CD4-positive, CD25-positive, alpha-beta regulatory T cell (primary cell): ENCODE results near the gene RFX2. TPM values are rescaled to one million over a fixed set of nuclear protein-coding genes. Genes with fewer than 3 reads are reported as not detected.

Experiments
- ATAC-seq, 2 donors: fragments of 150-1000 bp; cut with Tn5 transposase; one replicate each; pipeline ENCODE4 v1.10.0; 2021; ENCODE audit warnings: low read depth in 2 of 2, moderate number of reproducible peaks in 2 of 2, moderate library complexity in 1 of 2
- DNase-seq, 3 donors: peaks; one replicate each; pipeline versions ENCODE4 v3.0.0 to v3.0.0-alpha.2; 2012 to 2022; ENCODE audit warnings: mixed read lengths in 1 of 3
- H3K27ac ChIP-seq: one replicate; pipeline ENCODE4 v1.7.0; 2013; ENCODE audit warnings: mild to moderate bottlenecking, low read length; ENCODE audit not compliant: insufficient read depth, poor library complexity, severe bottlenecking
- H3K27me3 ChIP-seq: one replicate; pipeline ENCODE4 v1.7.0; 2013; ENCODE audit warnings: low read length; ENCODE audit not compliant: control insufficient read depth, insufficient read depth
- H3K36me3 ChIP-seq: one replicate; pipeline ENCODE4 v1.7.0; 2013; ENCODE audit warnings: mild to moderate bottlenecking, low read length, moderate library complexity; ENCODE audit not compliant: control insufficient read depth, insufficient read depth
- H3K4me1 ChIP-seq: 2 replicates; pipeline ENCODE4 v1.7.0; 2013; ENCODE audit warnings: mild to moderate bottlenecking, low read length; ENCODE audit not compliant: insufficient read depth, control insufficient read depth, poor library complexity, severe bottlenecking
- H3K4me3 ChIP-seq: one replicate; pipeline ENCODE4 v1.7.0; 2013; ENCODE audit warnings: low read depth, mild to moderate bottlenecking, low read length, moderate library complexity
- H3K9me3 ChIP-seq, 2 experiments: 1 replicate in 1 of 2; 2 replicates in 1 of 2; pipeline ENCODE4 v1.7.0; 2013; ENCODE audit warnings: low read length in 2 of 2, mild to moderate bottlenecking in 1 of 2, moderate library complexity in 1 of 2; ENCODE audit not compliant: control insufficient read depth in 2 of 2
- H3K27ac Mint-ChIP-seq, 3 donors: one replicate each; pipeline ENCODE4 v1.8.0; 2020 to 2022; ENCODE audit warnings: mild to moderate bottlenecking in 3 of 3, mixed read lengths in 3 of 3, moderate library complexity in 2 of 3
- H3K27me3 Mint-ChIP-seq: one replicate; pipeline ENCODE4 v1.8.0; 2022; ENCODE audit warnings: mild to moderate bottlenecking, mixed read lengths
- H3K36me3 Mint-ChIP-seq: one replicate; pipeline ENCODE4 v1.8.0; 2020; ENCODE audit warnings: mixed read lengths
- H3K4me1 Mint-ChIP-seq, 4 donors: one replicate each; pipeline ENCODE4 v1.8.0; 2020 to 2022; ENCODE audit warnings: mixed read lengths in 4 of 4, mild to moderate bottlenecking in 1 of 4
- H3K4me3 Mint-ChIP-seq, 4 donors: one replicate each; pipeline ENCODE4 v1.8.0; 2020 to 2022; ENCODE audit warnings: mild to moderate bottlenecking in 4 of 4, mixed read lengths in 4 of 4, moderate library complexity in 3 of 4
- H3K9me3 Mint-ChIP-seq, 7 donors: one replicate each; pipeline ENCODE4 v1.8.0; 2020 to 2022; ENCODE audit warnings: mixed read lengths in 7 of 7, mild to moderate bottlenecking in 3 of 7, moderate library complexity in 2 of 7
- polyA plus RNA-seq, 4 donors: library from polyadenylated mRNA; unstranded; fragments of 300-500 nt; fragmentation: Illumina TruSeq; gene quantifications; one replicate each; pipeline ENCODE4 v1.2.3, GENCODE V29; 2021
- total RNA-seq: library from RNA; stranded (reverse); gene quantifications from one replicate; pipeline ENCODE4 v1.2.3, GENCODE V29; 2022

RFX2 gene
- total and polyA plus RNA-seq, 5 donors from 2014 or later, result 1.3 to 3.3 (median 2.3) TPM

DNA sequence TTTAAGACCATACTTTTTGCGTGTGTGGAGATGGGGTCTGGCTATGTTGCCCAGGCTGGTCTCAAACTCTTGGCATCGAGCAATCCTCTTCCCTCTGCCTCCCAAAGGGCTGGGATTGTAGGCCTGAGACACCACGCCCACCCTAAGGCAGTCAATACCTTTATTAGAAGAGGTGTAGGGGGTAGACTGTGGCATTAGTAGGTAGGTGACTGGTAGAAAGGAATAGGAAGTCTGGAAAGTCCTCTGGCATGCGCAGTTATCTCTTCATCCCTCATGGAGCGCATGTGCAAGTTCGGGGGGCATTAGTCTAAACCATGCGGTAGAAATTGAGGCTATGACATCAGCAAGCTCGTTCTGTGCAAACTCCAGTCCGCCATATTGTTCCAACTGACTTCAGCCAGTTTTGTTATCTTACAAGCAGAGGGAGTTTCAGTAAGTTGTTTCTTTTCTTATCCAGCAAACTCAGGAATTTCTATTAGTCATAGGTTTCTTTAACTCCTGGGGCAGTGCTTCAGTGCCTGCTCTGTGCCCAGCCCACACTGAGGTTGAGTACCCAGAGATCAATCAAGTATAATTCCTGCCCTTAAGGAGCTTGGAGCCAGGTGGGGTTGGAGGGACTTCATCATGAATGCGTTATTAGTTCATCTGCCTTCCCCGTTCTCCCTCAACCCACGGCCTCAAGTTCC is 125.1 kb downstream of the RFX2 start:
- H3K4me3 ChIP-seq, result no peak overlapping the region
- no peaks in the 10 kb centered on the region for H3K27me3 ChIP-seq
- Mint-ChIP-seq H3K9me3 (no peaks in the 10 kb centered on the region), H3K27ac (peak overlapping the region in 2 of 3 donors; percentile 5 to 64), H3K4me1 (peaks cover 0 to 52% (median 30%) of the 10 kb centered on the region in 4 donors), H3K4me3 (no peak overlapping the region), H3K27me3 (no peaks in the 10 kb centered on the region), H3K36me3 (no peaks in the 10 kb centered on the region)
- DNase-seq (no peak), ATAC-seq (no peak)
- no peak overlapping the region for H3K27ac ChIP-seq
- no peaks in the 10 kb centered on the region for H3K9me3 ChIP-seq
- peaks cover 27% of the 10 kb centered on the region for H3K4me1 ChIP-seq
- no peaks in the 10 kb centered on the region for H3K36me3 ChIP-seq

DNA sequence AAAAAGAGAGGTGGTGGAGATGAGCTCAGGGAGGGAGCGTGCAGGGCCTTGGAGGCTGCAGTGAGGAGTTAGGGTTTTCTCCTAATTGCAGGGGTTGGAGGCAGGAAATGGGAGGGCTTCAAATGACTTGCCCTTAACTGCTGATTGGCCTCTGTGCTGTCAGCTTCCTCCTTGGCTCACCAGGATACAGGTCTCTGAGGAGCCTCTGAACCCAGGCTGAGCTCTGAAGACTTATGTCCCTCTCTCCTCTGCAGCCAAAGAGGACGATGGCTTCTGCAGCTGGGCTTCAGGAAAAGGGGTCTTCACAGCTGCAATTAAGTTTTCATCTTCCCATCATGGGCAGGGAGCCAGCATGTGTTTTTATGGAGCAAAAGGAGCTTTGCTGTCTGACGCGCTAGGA is 125.7 kb downstream of the RFX2 start:
- no peaks in the 10 kb centered on the region for H3K27me3 Mint-ChIP-seq
- ATAC-seq (no peak), DNase-seq (peak in 1 of 3 donors; percentile 75)
- Histone ChIP-seq H3K27ac (no peak overlapping the region), H3K27me3 (no peaks in the 10 kb centered on the region), H3K36me3 (no peaks in the 10 kb centered on the region), H3K4me3 (no peak overlapping the region), H3K9me3 (no peaks in the 10 kb centered on the region), H3K4me1 (peaks cover 30% of the 10 kb centered on the region)
- H3K36me3 Mint-ChIP-seq, result no peaks in the 10 kb centered on the region
- peak overlapping the region in 1 of 3 donors; percentile 5 for H3K27ac Mint-ChIP-seq
- no peak overlapping the region for H3K4me3 Mint-ChIP-seq
- H3K4me1 Mint-ChIP-seq, result peaks cover 0 to 56% (median 34%) of the 10 kb centered on the region in 4 donors
- H3K9me3 Mint-ChIP-seq, result peaks cover 0 to 1% (median 0%) of the 10 kb centered on the region in 7 donors

DNA sequence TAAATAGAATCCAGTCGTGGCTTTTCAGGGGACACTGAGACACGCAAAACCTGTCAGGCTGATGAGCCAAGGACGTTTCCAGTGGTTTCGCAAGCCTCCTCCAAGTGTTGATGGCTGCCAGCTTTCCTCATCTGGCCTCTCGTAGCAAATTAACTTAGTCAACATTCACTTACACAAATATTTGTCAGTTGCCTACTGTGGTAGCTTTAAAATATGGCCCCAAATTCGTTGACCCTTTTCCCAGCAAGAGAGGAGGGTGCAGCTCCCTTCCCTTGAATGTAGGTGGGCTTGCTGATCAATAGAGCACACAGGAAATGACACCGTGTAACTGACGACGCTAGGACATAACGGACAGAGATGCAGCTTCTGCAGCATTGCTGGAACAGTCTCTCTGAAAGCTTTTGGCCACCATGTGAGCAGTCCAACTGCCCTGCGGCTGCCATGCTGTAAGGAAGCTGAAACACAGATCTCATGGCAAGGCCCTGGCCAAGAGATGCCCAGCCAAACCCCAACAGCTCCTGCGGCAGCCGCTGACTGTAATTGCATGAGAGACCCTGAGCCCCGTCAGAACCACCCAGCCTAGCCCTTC is 126.8 kb downstream of the RFX2 start:
- no peaks in the 10 kb centered on the region for H3K36me3 ChIP-seq
- Mint-ChIP-seq H3K9me3 (peaks cover 0 to 1% (median 0%) of the 10 kb centered on the region in 7 donors), H3K4me1 (peaks cover 0 to 60% (median 36%) of the 10 kb centered on the region in 4 donors), H3K27ac (peak overlapping the region; percentile 84 to 98 (median 90)), H3K36me3 (no peaks in the 10 kb centered on the region), H3K27me3 (no peaks in the 10 kb centered on the region), H3K4me3 (peak overlapping the region; percentile 24 to 74 (median 52))
- peak overlapping the region; percentile 65 for H3K4me3 ChIP-seq
- H3K9me3 ChIP-seq, result no peaks in the 10 kb centered on the region
- H3K27ac ChIP-seq, result peak overlapping the region; percentile 69
- DNase-seq (peak in 1 of 3 donors; percentile 39), ATAC-seq (no peak)
- H3K27me3 ChIP-seq, result no peaks in the 10 kb centered on the region
- peaks cover 42% of the 10 kb centered on the region for H3K4me1 ChIP-seq

DNA sequence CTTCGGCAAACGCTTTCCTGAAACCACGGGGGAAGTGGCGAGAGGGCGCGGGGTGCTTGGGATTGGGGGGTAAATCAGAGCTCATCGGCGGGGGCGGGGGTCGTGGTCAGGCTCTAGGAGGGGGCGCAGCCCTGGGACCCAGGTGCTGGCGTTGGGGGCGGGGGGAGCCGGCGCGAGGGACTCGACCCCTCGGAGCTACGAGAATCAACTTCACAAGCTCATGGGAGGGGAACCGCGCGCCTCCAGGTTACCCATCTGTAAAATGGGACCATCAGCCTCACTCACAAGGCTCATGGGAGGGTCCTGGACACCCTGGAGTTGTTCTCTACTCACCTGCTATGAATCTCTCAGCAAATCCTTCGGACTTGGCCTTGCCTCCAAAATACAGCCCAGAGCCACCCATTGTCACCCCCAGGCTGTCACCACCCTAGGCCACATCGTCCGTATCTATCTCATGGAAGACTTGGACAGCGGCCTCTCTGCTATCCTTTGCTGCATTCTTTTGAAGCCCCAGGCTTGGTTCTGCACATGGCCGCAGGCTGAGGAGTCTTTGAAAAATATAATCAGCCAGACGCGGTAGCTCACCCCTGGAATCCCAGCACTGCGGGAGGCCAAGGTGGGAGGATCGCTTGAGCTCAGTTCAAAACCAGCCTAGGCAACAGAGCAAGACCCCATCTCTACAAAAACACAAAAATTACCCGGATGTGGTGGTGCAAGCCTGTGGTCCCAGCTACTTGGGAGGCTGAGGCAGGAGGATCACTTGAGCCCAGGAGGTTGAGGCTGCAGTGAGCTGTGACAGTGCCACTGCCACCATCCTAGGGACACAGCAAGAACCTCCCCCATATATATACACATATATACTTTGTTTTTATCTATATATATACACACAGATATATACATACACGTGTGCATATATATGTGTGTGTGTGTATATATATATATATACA is 131.4 kb downstream of the RFX2 start:
- Histone ChIP-seq H3K9me3 (no peaks in the 10 kb centered on the region), H3K36me3 (peaks cover 6% of the 10 kb centered on the region), H3K4me1 (peaks cover 65% of the 10 kb centered on the region), H3K27me3 (no peaks in the 10 kb centered on the region), H3K4me3 (peak overlapping the region; percentile 67), H3K27ac (peak overlapping the region; percentile 88)
- Mint-ChIP-seq H3K27me3 (no peaks in the 10 kb centered on the region), H3K9me3 (peaks cover 0 to 3% (median 0%) of the 10 kb centered on the region in 7 donors), H3K27ac (peak overlapping the region; percentile 92 to 97 (median 95)), H3K36me3 (peaks cover 13% of the 10 kb centered on the region), H3K4me3 (peak overlapping the region; percentile 94 to 97 (median 96)), H3K4me1 (peaks cover 12 to 73% (median 51%) of the 10 kb centered on the region in 4 donors)
- DNase-seq (no peak), ATAC-seq (no peak)

DNA sequence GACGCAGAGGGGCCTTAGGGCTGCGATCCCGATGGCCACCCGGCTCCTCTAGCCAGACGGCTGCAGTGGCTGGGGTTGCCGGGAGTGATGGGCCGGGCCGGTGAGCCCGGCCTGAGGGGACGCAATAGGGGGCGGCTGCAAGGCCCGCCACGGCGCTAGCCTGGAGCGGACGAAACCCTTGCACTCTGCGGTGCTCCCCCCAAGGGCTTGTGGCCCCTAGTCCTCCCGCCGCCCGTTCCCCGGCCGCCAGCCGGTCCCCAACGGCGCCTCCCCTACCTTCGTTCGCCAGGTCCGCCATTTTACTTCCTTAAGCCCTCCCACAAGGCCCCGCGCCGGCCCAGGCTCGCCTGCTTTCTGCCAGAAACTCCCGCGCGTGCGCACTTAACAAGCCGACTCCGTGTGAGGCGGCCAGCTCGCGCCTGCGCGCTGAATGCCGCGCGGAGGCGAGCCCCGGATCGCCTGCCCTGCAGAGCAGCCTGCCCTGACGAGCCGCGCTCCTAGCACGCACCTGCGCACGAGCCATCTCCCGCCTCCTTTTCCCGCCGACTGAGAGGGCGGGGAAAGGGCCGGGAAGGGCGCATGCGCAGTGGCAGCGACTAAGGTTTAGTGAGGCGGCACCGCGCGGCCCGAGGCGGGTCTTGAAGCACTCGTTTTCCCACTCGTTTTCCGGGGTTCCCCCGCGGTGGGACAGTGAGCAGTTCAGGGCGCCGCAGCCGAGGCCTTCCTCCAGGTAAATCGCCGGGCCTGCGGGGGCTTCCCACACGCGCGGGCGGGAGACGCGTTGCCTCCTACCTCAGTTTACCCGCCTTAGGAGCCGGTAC is 132.3 kb downstream of the RFX2 start, which contains the start of gene RANBP3:
Gene RANBP3 (minus strand): TSS at position 356 of the 821 bp plus-strand sequence. CDS start 58 bp downstream, at position 298.
- DNase-seq (peak; percentile 98 to 100 (median 98)), ATAC-seq (peak; percentile 89 to 91)
- H3K4me3 ChIP-seq, result peak within 1 kb of the TSS; percentile 94
- peak within 1 kb of the TSS; percentile 88 for H3K27ac ChIP-seq
- H3K27me3 ChIP-seq, result no peaks in the 10 kb centered on the region
- peaks cover 14% of the 10 kb centered on the region for H3K36me3 ChIP-seq
- no peaks in the 10 kb centered on the region for H3K27me3 Mint-ChIP-seq
- H3K36me3 Mint-ChIP-seq, result peaks cover 13% of the 10 kb centered on the region
- peak within 1 kb of the TSS; percentile 95 to 97 (median 96) for H3K27ac Mint-ChIP-seq
- H3K4me3 Mint-ChIP-seq, result peak within 1 kb of the TSS; percentile 94 to 97 (median 96)
- H3K9me3 Mint-ChIP-seq, result peaks cover 0 to 3% (median 0%) of the 10 kb centered on the region in 7 donors
- no peaks in the 10 kb centered on the region for H3K9me3 ChIP-seq
- peaks cover 12 to 72% (median 50%) of the 10 kb centered on the region in 4 donors for H3K4me1 Mint-ChIP-seq
- peaks cover 65% of the 10 kb centered on the region for H3K4me1 ChIP-seq

DNA sequence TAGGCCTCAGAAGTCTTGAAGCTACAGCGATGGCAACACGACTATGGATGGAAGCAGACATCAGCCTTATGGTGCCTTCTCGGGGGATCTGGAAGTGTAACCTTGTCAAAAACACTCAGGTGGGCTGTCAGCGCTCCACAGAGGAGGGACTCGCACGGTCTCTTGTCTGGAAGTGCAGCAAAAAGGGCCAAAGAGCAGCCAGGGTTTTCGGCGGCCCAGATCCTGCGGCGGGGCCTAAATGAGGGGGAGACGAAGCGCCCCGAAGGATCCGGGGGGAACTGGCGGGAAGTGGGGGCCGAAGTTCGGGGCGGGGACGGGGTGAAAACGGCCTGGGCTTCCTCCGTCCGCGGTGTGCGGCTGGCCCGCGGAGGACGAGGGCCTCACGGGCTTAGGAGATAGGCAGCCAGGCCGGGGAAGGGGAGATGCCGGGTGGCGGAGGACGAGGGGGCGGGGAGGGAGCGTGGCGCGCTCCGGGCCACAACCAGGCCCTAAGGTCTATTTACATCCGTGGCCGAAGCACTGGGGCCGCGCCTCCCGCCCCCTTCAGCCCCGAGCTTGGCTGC is 133.0 kb downstream of the RFX2 start:
- Histone ChIP-seq H3K9me3 (no peaks in the 10 kb centered on the region), H3K36me3 (peaks cover 18% of the 10 kb centered on the region), H3K27ac (peak overlapping the region; percentile 88), H3K27me3 (no peaks in the 10 kb centered on the region), H3K4me1 (peaks cover 67% of the 10 kb centered on the region), H3K4me3 (peak overlapping the region; percentile 94)
- no peaks in the 10 kb centered on the region for H3K27me3 Mint-ChIP-seq
- peaks cover 0 to 3% (median 0%) of the 10 kb centered on the region in 7 donors for H3K9me3 Mint-ChIP-seq
- H3K27ac Mint-ChIP-seq, result peak overlapping the region; percentile 94 to 96 (median 95)
- H3K36me3 Mint-ChIP-seq, result peaks cover 14% of the 10 kb centered on the region
- ATAC-seq (no peak), DNase-seq (no peak)
- H3K4me3 Mint-ChIP-seq, result peak overlapping the region; percentile 94 to 97 (median 96)
- peaks cover 12 to 72% (median 52%) of the 10 kb centered on the region in 4 donors for H3K4me1 Mint-ChIP-seq
